Stimulated activated CD8-positive, alpha-beta memory T cell treated with anti-CD3 and anti-CD28 coated beads, Interleukin-4, amount 100 ng/mL, for 1 hour (primary cell): Measurements from ENCODE around the gene MEF2D.

Experiments used
- DNase-seq, 2 donors: peaks; one replicate each; pipeline ENCODE4 v3.0.0-alpha.2; 2020; ENCODE audit warnings: low read depth in 2 of 2, low spot score in 1 of 2

Gene MEF2D

GRCh38 chr1:156471496-156472490, 28.8 kb downstream of the MEF2D start:
- DNase-seq, result no peak

GRCh38 chr1:156470473-156470872, 30.1 kb downstream of the MEF2D start:
- DNase-seq, result no peak

- DNase-seq, result no peak
Observed at GRCh38 chr1:156468693-156469345, 31.8 kb downstream of the MEF2D start.

GRCh38 chr1:156467906-156468305, 32.7 kb downstream of the MEF2D start:
- no peak for DNase-seq

- no peak for DNase-seq
Observed at GRCh38 chr1:156467385-156467784, 33.2 kb downstream of the MEF2D start.

- no peak for DNase-seq
Observed at GRCh38 chr1:156465747-156466365, 34.7 kb downstream of the MEF2D start.

- no peak for DNase-seq
Observed at GRCh38 chr1:156464825-156465452, 35.6 kb downstream of the MEF2D start.

- DNase-seq, result no peak
Observed at GRCh38 chr1:156464335-156464734, 36.2 kb downstream of the MEF2D start.

GRCh38 chr1:156463874-156464273, 36.7 kb downstream of the MEF2D start:
- DNase-seq, result no peak

GRCh38 chr1:156462954-156463795, 37.4 kb downstream of the MEF2D start:
- DNase-seq, result no peak

- DNase-seq, result no peak
Observed at GRCh38 chr1:156461781-156462647, 38.6 kb downstream of the MEF2D start.

GRCh38 chr1:156461109-156461508, 39.5 kb downstream of the MEF2D start:
- no peak for DNase-seq

GRCh38 chr1:156460525-156460924, 40.0 kb downstream of the MEF2D start:
- no peak for DNase-seq

GRCh38 chr1:156458181-156458503, 42.4 kb downstream of the MEF2D start:
- no peak for DNase-seq

GRCh38 chr1:156456625-156457465, 43.7 kb downstream of the MEF2D start:
- DNase-seq, result peak; percentile 88 to 94

- no peak for DNase-seq
Observed at GRCh38 chr1:156455362-156455761, 45.2 kb downstream of the MEF2D start.

- DNase-seq, result no peak
Observed at GRCh38 chr1:156452907-156453306, 47.7 kb downstream of the MEF2D start.

- DNase-seq, result no peak
Observed at GRCh38 chr1:156451505-156452160, 48.9 kb downstream of the MEF2D start.
